ENCODE data around the gene USH2A. TPM values are rescaled to one million over a fixed set of nuclear protein-coding genes. Genes with fewer than 3 reads are reported as not detected.

USH2A gene
- total RNA-seq, 1 experiment from 2014 or later, result not detected

DNA sequence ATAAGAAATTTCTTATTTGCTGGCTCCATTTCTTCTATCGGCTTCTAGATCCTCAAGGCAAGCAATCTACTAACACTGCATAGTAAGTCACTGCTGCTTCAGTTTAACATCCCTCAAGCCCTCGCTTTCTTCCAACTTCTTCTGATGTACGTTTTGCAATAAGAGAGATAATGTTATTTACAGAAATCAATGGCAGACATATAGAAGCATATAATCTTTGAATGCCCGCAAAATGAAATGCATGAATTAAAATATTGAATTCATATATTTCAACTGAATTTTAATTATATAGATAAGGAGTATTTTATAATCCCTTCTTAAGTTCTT, 712.4 kb downstream of the USH2A start:
- Histone ChIP-seq H3K36me3 (ENCODE audit: control insufficient read depth in 1 of 2, insufficient read depth in 2 of 2, low read length in 2 of 2) (no peaks in the 10 kb centered on the region), H3K79me2 (ENCODE audit: insufficient read depth, low read length) (no peaks in the 10 kb centered on the region), H3K9ac (ENCODE audit: low read length) (no peak overlapping the region), H2AFZ (ENCODE audit: low read depth, low read length, poor library complexity, severe bottlenecking) (no peak overlapping the region), H3K27me3 (ENCODE audit: insufficient read depth, low read length) (0 out of 2 replicates have a peak, but pooled peaks cover 3% of the 10 kb centered on the region), H3K4me1 (ENCODE audit: control insufficient read depth in 1 of 2, insufficient read depth in 2 of 2, low read length in 2 of 2) (no peaks in the 10 kb centered on the region), H4K20me1 (ENCODE audit: insufficient read depth) (no peaks in the 10 kb centered on the region), H3K27ac (ENCODE audit: low read depth, low read length) (no peak overlapping the region), H3K4me2 (ENCODE audit: low read length) (no peak overlapping the region), H3K9me3 (ENCODE audit: control insufficient read depth in 1 of 2, insufficient read depth in 1 of 2, low read depth in 1 of 2, low read length in 2 of 2) (no peaks in the 10 kb centered on the region), H3K9me2 (ENCODE audit: insufficient read depth) (no peaks in the 10 kb centered on the region), H3K4me3 (replicated peaks in 1 of 2; ENCODE audit: low read depth in 1 of 2, low read length in 2 of 2) (no peak overlapping the region)
- no peak for ATAC-seq
- CTCF ChIA-PET, result interaction anchor here (1.0 kb wide), 3 partner anchors 23 to 511 kb away, joined by 3 read pairs; no protein-coding TSS in a partner anchor
- intact Hi-C loops (cut with micrococcal nuclease), result no loop called here
- DNase-seq (ENCODE audit: low read depth, low spot score), result no peak
- RAD21 ChIA-PET (ENCODE audit: low non-redundant PET in 1 of 2, low total read pairs in 2 of 2, uncharacterized antibody in 2 of 2, unreplicated experiment in 2 of 2), result interaction anchor here in 1 of 2 experiments (1.0 kb wide), 1 partner anchor 29 kb away, joined by 4 read pairs; no protein-coding TSS in a partner anchor
- no peak for TF ChIP-seq REST (IDR thresholded peaks at IDR 0.05; ENCODE audit: low read depth)
- no peak for TF ChIP-seq TCF7L2 (IDR thresholded peaks at IDR 0.05; ENCODE audit: borderline replicate concordance, extremely low read depth, insufficient read depth, insufficient read length)
- TF ChIP-seq POLR2A (IDR thresholded peaks at IDR 0.05; ENCODE audit: borderline replicate concordance, extremely low read depth, insufficient read depth, insufficient read length), result no peak
- TF ChIP-seq, protein P1, sequence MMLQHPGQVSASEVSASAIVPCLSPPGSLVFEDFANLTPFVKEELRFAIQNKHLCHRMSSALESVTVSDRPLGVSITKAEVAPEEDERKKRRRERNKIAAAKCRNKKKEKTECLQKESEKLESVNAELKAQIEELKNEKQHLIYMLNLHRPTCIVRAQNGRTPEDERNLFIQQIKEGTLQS (IDR thresholded peaks at IDR 0.05), result no peak
- no peak for TF ChIP-seq CTCF (IDR thresholded peaks at IDR 0.05 in 2 of 3, conservative IDR thresholded peaks at IDR 0.05 in 1 of 3; ENCODE audit: borderline replicate concordance in 1 of 3, insufficient read depth in 1 of 3, low read depth in 2 of 3, low read length in 2 of 3)
- POLR2A ChIA-PET, result no interaction called here
- no TSS peak for BruUV-seq (replicated peaks)

All from HCT116 (cell line).